SK-N-SH treated with all-trans-retinoic acid at 6 μM for 48 hours (cell line): ENCODE results near the gene UBASH3B.
"Not testable (repeated sequence)": the region's sequence is repeated elsewhere in the genome, so short reads cannot be mapped to it uniquely, and the experiment has no call there.

Experiments
- ATAC-seq: fragments of 200-7000 bp; cut with Tn5 transposase; 3 replicates; pipeline ENCODE4 v1.9.1; 2020; ENCODE audit warnings: mild to moderate bottlenecking, moderate library complexity
- ARNTL ChIP-seq: fragments of 450-650 bp; formaldehyde crosslinking; IDR thresholded peaks from 2 replicates; pipeline ENCODE4 v1.5.0; 2020; ENCODE audit warnings: low read depth, mild to moderate bottlenecking, moderate library complexity, borderline replicate concordance
- BACH2 ChIP-seq: fragments of 250-450 bp; sonication (Bioruptor Pico); IDR thresholded peaks from 2 replicates; pipeline ENCODE4 v1.9.0; 2021; ENCODE audit warnings: mild to moderate bottlenecking, borderline replicate concordance
- CREB5 ChIP-seq: fragments of 250-450 bp; sonication (Bioruptor Pico); IDR thresholded peaks from 2 replicates; pipeline ENCODE4 v1.5.1; 2020; ENCODE audit warnings: low read depth, mild to moderate bottlenecking, moderate library complexity
- CSDC2 ChIP-seq: fragments of 250-450 bp; sonication (Bioruptor Pico); IDR thresholded peaks from 2 replicates; pipeline ENCODE4 v1.5.0; 2020; ENCODE audit warnings: mild to moderate bottlenecking, moderate library complexity
- ESRRG ChIP-seq: fragments of 250-450 bp; sonication (Bioruptor Pico); IDR thresholded peaks from 2 replicates; pipeline ENCODE4 v1.6.1; 2021; ENCODE audit warnings: mild to moderate bottlenecking
- GLIS3 ChIP-seq: fragments of 250-450 bp; sonication (Bioruptor Pico); IDR thresholded peaks from 2 replicates; pipeline ENCODE4 v1.5.0; 2020; ENCODE audit warnings: mild to moderate bottlenecking, moderate library complexity
- ISL1 ChIP-seq: fragments of 250-450 bp; sonication (Bioruptor Pico); IDR thresholded peaks from 2 replicates; pipeline ENCODE4 v2.1.2; 2022; ENCODE audit warnings: mild to moderate bottlenecking, moderate library complexity
- OSR1 ChIP-seq: fragments of 250-450 bp; sonication (Bioruptor Pico); IDR thresholded peaks from 2 replicates; pipeline ENCODE4 v1.8.0; 2022; ENCODE audit warnings: moderate library complexity, mild to moderate bottlenecking, inconsistent platforms
- PATZ1 ChIP-seq: fragments of 250-450 bp; sonication (Bioruptor Pico); IDR thresholded peaks from 2 replicates; pipeline ENCODE4 v1.8.0; 2020; ENCODE audit warnings: mild to moderate bottlenecking, moderate library complexity, borderline replicate concordance
- POU6F1 ChIP-seq: fragments of 250-450 bp; sonication (Bioruptor Pico); IDR thresholded peaks from 2 replicates; pipeline ENCODE4 v1.8.0; 2021; ENCODE audit warnings: low read depth, mild to moderate bottlenecking, moderate library complexity, borderline replicate concordance
- PPARA ChIP-seq: fragments of 250-450 bp; sonication (Bioruptor Pico); IDR thresholded peaks from 2 replicates; pipeline ENCODE4 v1.5.0; 2020; ENCODE audit warnings: mild to moderate bottlenecking, borderline replicate concordance
- SNAI2 ChIP-seq: fragments of 250-450 bp; sonication (Bioruptor Pico); IDR thresholded peaks from 2 replicates; pipeline ENCODE4 v1.5.0; 2020; ENCODE audit warnings: mild to moderate bottlenecking, moderate library complexity
- TOX ChIP-seq: fragments of 250-450 bp; sonication (Bioruptor Pico); IDR thresholded peaks from 2 replicates; pipeline ENCODE4 v1.8.0; 2021; ENCODE audit warnings: mild to moderate bottlenecking, moderate library complexity, borderline replicate concordance
- TSHZ2 ChIP-seq: fragments of 250-450 bp; sonication (Bioruptor Pico); IDR thresholded peaks from 2 replicates; pipeline ENCODE4 v1.5.0; 2020; ENCODE audit warnings: mild to moderate bottlenecking, moderate library complexity
- ZFP3 ChIP-seq: fragments of 250-450 bp; sonication (Bioruptor Pico); IDR thresholded peaks from 2 replicates; pipeline ENCODE4 v1.5.0; 2020; ENCODE audit warnings: mild to moderate bottlenecking, moderate library complexity
- ZFP30 ChIP-seq: fragments of 450-650 bp; formaldehyde crosslinking; IDR thresholded peaks from 2 replicates; pipeline ENCODE4 v1.5.0; 2022; ENCODE audit warnings: mild to moderate bottlenecking, moderate library complexity
- ZNF565 ChIP-seq: fragments of 450-650 bp; formaldehyde crosslinking; conservative IDR thresholded peaks from 2 replicates; pipeline ENCODE4 v1.5.0; 2020; ENCODE audit warnings: low read depth, mild to moderate bottlenecking, moderate library complexity
- ZNF70 ChIP-seq: fragments of 450-650 bp; formaldehyde crosslinking; IDR thresholded peaks from 2 replicates; pipeline ENCODE4 v1.5.0; 2020; ENCODE audit warnings: mild to moderate bottlenecking, moderate library complexity
- ZNF8 ChIP-seq: fragments of 450-650 bp; formaldehyde crosslinking; IDR thresholded peaks from 2 replicates; pipeline ENCODE4 v1.5.0; 2020; ENCODE audit warnings: mild to moderate bottlenecking, moderate library complexity

The UBASH3B gene

GRCh38 chr11:122728561-122728960, 73.0 kb downstream of the UBASH3B start (continued):
- TF ChIP-seq TSHZ2 (no peak), ZNF70 (CRISPR knock-in tag) (no peak), ZFP3 (CRISPR knock-in tag) (no peak)

GRCh38 chr11:122729139-122729538, 73.6 kb downstream of the UBASH3B start:
- TF ChIP-seq BACH2 (CRISPR knock-in tag) (no peak), POU6F1 (CRISPR knock-in tag) (no peak), PPARA (CRISPR knock-in tag) (no peak), TSHZ2 (no peak), ARNTL (no peak), ISL1 (CRISPR knock-in tag) (no peak), ZNF565 (CRISPR knock-in tag) (no peak), CSDC2 (CRISPR knock-in tag) (no peak), TOX (no peak), GLIS3 (CRISPR knock-in tag) (no peak), SNAI2 (no peak), OSR1 (CRISPR knock-in tag) (no peak), ESRRG (CRISPR knock-in tag) (no peak)
- no peak for ATAC-seq

- not testable (repeated sequence) for ATAC-seq
Observed at GRCh38 chr11:122730694-122731093, 75.2 kb downstream of the UBASH3B start.

- peak; percentile 22; the same call in 1 of the 3 replicates for ATAC-seq
- no peak for TF ChIP-seq ZFP30 (CRISPR knock-in tag)
Observed at GRCh38 chr11:122731500-122731913, 76.0 kb downstream of the UBASH3B start.

- ATAC-seq: no peak
- TF ChIP-seq ESRRG (CRISPR knock-in tag) (no peak), ZNF8 (CRISPR knock-in tag) (no peak), PATZ1 (CRISPR knock-in tag) (no peak), BACH2 (CRISPR knock-in tag) (no peak), CREB5 (CRISPR knock-in tag) (no peak)
Observed at GRCh38 chr11:122732342-122733315, 77.1 kb downstream of the UBASH3B start.
